ENCODE data around the gene LIME1. TPM values are rescaled to one million over a fixed set of nuclear protein-coding genes. Genes with fewer than 3 reads are reported as not detected.

Gene LIME1
- total and polyA plus RNA-seq, 10 donors: 24.0 to 96.6 (median 49.5) TPM

GRCh38 chr20:63691711-63692435, 44.6 kb upstream of the LIME1 start:
- intact Hi-C loops (cut with DNase I; ENCODE audit: low total_unique reads): no loop called here
- TF ChIP-seq POLR2A (IDR thresholded peaks at IDR 0.05) (no peak), POLR2AphosphoS5 (IDR thresholded peaks at IDR 0.05) (peak in 2 of 3 donors; percentile 30 to 58)
- 64 to 82% (median 76%) methylated on average over 14 to 21 of the region's 21 CpGs for WGBS, 5 donors
- peak; percentile 74 for DNase-seq
- Histone ChIP-seq H3K4me1 (peaks cover 19 to 85% (median 60%) of the 10 kb centered on the region in 6 donors), H3K9me3 (no peaks in the 10 kb centered on the region), H3K4me3 (no peak overlapping the region), H3K36me3 (peaks cover 0 to 41% (median 7%) of the 10 kb centered on the region in 6 donors), H3K27ac (peak overlapping the region in 7 of 8 donors; percentile 29 to 90 (median 44)), H3K27me3 (replicated peaks in 1 of 7) (peaks cover 0 to 11% (median 0%) of the 10 kb centered on the region in 7 donors)

GRCh38 chr20:63692436-63693082, 43.9 kb upstream of the LIME1 start:
- TF ChIP-seq POLR2AphosphoS5 (IDR thresholded peaks at IDR 0.05): peak in 2 of 3 donors; percentile 16 to 47
- no peak for TF ChIP-seq POLR2A (IDR thresholded peaks at IDR 0.05)
- peak in 1 of 11 experiments; percentile 7 for TF ChIP-seq CTCF (IDR thresholded peaks at IDR 0.05 in 8 of 11, conservative IDR thresholded peaks at IDR 0.05 in 3 of 11)
- Histone ChIP-seq H3K27me3 (replicated peaks in 1 of 7) (peaks cover 0 to 7% (median 0%) of the 10 kb centered on the region in 7 donors), H3K36me3 (peaks cover 0 to 44% (median 7%) of the 10 kb centered on the region in 6 donors), H3K4me3 (no peak overlapping the region), H3K9me3 (no peaks in the 10 kb centered on the region), H3K27ac (peak overlapping the region in 6 of 8 donors; percentile 40 to 90 (median 44)), H3K4me1 (peaks cover 25 to 85% (median 60%) of the 10 kb centered on the region in 6 donors)
- peak; percentile 65 for DNase-seq
- 68 to 86% (median 80%) methylated on average over 9 to 20 of the region's 20 CpGs for WGBS, 5 donors
- intact Hi-C loops (cut with DNase I; ENCODE audit: low total_unique reads): no loop called here

GRCh38 chr20:63693083-63693732, 43.3 kb upstream of the LIME1 start:
- H3K9me3 ChIP-seq: no peaks in the 10 kb centered on the region
- H3K36me3 ChIP-seq: peaks cover 0 to 51% (median 7%) of the 10 kb centered on the region in 6 donors
- H3K4me1 ChIP-seq: peaks cover 28 to 85% (median 60%) of the 10 kb centered on the region in 6 donors
- H3K27me3 ChIP-seq (replicated peaks in 1 of 7): peaks cover 0 to 7% (median 0%) of the 10 kb centered on the region in 7 donors
- H3K4me3 ChIP-seq: no peak overlapping the region
- peak; percentile 66 for DNase-seq
- WGBS, 5 donors: 89 to 93% (median 90%) methylated on average over 3 to 10 of the region's 10 CpGs
- H3K27ac ChIP-seq: peak overlapping the region in 3 of 8 donors; percentile 44 to 90 (median 89)
- TF ChIP-seq CTCF (IDR thresholded peaks at IDR 0.05 in 8 of 11, conservative IDR thresholded peaks at IDR 0.05 in 3 of 11) (no peak), POLR2A (IDR thresholded peaks at IDR 0.05) (no peak), POLR2AphosphoS5 (IDR thresholded peaks at IDR 0.05) (no peak)
- intact Hi-C loops (cut with DNase I; ENCODE audit: low total_unique reads): no loop called here

GRCh38 chr20:63693733-63694583, 42.5 kb upstream of the LIME1 start:
- peak; percentile 64 for DNase-seq
- H3K36me3 ChIP-seq: peaks cover 0 to 54% (median 7%) of the 10 kb centered on the region in 6 donors

More at GRCh38 chr20:63693733-63694583, 42.5 kb upstream of the LIME1 start:
- 90 to 96% (median 96%) methylated on average over 18 to 21 of the region's 21 CpGs for WGBS, 5 donors
- TF ChIP-seq POLR2AphosphoS5 (IDR thresholded peaks at IDR 0.05) (peak in 1 of 3 donors; percentile 44), POLR2A (IDR thresholded peaks at IDR 0.05) (no peak), CTCF (IDR thresholded peaks at IDR 0.05 in 8 of 11, conservative IDR thresholded peaks at IDR 0.05 in 3 of 11) (no peak)
- Histone ChIP-seq H3K27me3 (replicated peaks in 1 of 7) (peaks cover 0 to 7% (median 0%) of the 10 kb centered on the region in 7 donors), H3K27ac (peak overlapping the region in 1 of 8 donors; percentile 22), H3K9me3 (no peaks in the 10 kb centered on the region), H3K4me1 (peaks cover 34 to 85% (median 62%) of the 10 kb centered on the region in 6 donors), H3K4me3 (no peak overlapping the region)
- intact Hi-C loops (cut with DNase I; ENCODE audit: low total_unique reads): no loop called here
